Ishikawa (cell line): ENCODE results near the gene MYO9B.

ENCODE experiments used
- CEBPB ChIP-seq: IDR thresholded peaks from 2 replicates; pipeline ENCODE4 v1.6.1; 2012
- EGR1 ChIP-seq: IDR thresholded peaks from 2 replicates; pipeline ENCODE4 v1.6.1; 2012
- EP300 ChIP-seq: IDR thresholded peaks from 2 replicates; pipeline ENCODE4 v1.6.1; 2012; ENCODE audit warnings: borderline replicate concordance
- MAX ChIP-seq: IDR thresholded peaks from 2 replicates; pipeline ENCODE4 v1.6.1; 2012
- REST ChIP-seq: IDR thresholded peaks from 2 replicates; pipeline ENCODE4 v1.6.1; 2012; ENCODE audit warnings: low read depth, mild to moderate bottlenecking

GRCh38 chr19:17213334-17213733 is 137.8 kb downstream of the MYO9B start:
- TF ChIP-seq MAX = no peak
- no peak for TF ChIP-seq CEBPB
- no peak for TF ChIP-seq REST
- TF ChIP-seq EGR1 = no peak
- TF ChIP-seq EP300 = no peak
